GM13977 (cell line): Measurements from ENCODE around the gene SCYL2.

Experiments
- DNase-seq: peaks from one replicate; pipeline ENCODE4 v3.0.0; 2012; ENCODE audit warnings: low spot score
- CTCF ChIP-seq: IDR thresholded peaks from 2 replicates; pipeline ENCODE4 v1.5.1; 2012; ENCODE audit warnings: mild to moderate bottlenecking, control low read depth; ENCODE audit not compliant: insufficient read depth; ENCODE audit errors: extremely low read depth, missing control alignments
- in situ Hi-C: fragments of 300-500 bp; cut with MboI; formaldehyde crosslinking; loops from one replicate; pipeline ENCODE4 v1.12.0; 2022; ENCODE audit warnings: low sequenced_read_pairs, low pct_unique_long_range_greater_than_20kb, mixed read lengths, inconsistent platforms; ENCODE audit not compliant: unreplicated experiment

The SCYL2 gene

GRCh38 chr12:100368066-100368465 is 101.1 kb downstream of the SCYL2 start:
- no peak for DNase-seq
- no peak for TF ChIP-seq CTCF
- in situ Hi-C loops = no loop called here

- no peak for TF ChIP-seq CTCF
- DNase-seq = no peak
These were observed 104.2 kb downstream of the SCYL2 start for GRCh38 chr12:100371146-100371545.

GRCh38 chr12:100372853-100373640 is 106.1 kb downstream of the SCYL2 start:
- in situ Hi-C loops = no loop called here
- TF ChIP-seq CTCF = no peak

More at GRCh38 chr12:100371146-100371545, 104.2 kb downstream of the SCYL2 start:
- in situ Hi-C loops = no loop called here

GRCh38 chr12:100375038-100375735 is 108.2 kb downstream of the SCYL2 start:
- in situ Hi-C loops = no loop called here
- no peak for TF ChIP-seq CTCF

More at GRCh38 chr12:100372853-100373640, 106.1 kb downstream of the SCYL2 start:
- no peak for DNase-seq

GRCh38 chr12:100376161-100376560 is 109.2 kb downstream of the SCYL2 start:
- DNase-seq = no peak
- TF ChIP-seq CTCF = no peak
- in situ Hi-C loops = no loop called here

More at GRCh38 chr12:100375038-100375735, 108.2 kb downstream of the SCYL2 start:
- DNase-seq = no peak

GRCh38 chr12:100381379-100381778 is 114.4 kb downstream of the SCYL2 start:
- DNase-seq = no peak

More at GRCh38 chr12:100381379-100381778, 114.4 kb downstream of the SCYL2 start:
- no peak for TF ChIP-seq CTCF
- in situ Hi-C loops = no loop called here
